ENCODE data around the gene SIRT2. TPM values are rescaled to one million over a fixed set of nuclear protein-coding genes. Genes with fewer than 3 reads are reported as not detected.
"Not testable (repeated sequence)": the region's sequence is repeated elsewhere in the genome, so short reads cannot be mapped to it uniquely, and the experiment has no call there.

SIRT2 gene
- total RNA-seq, 6 experiments from 2014 or later = 34.9 to 36.4 (median 35.6) TPM

DNA sequence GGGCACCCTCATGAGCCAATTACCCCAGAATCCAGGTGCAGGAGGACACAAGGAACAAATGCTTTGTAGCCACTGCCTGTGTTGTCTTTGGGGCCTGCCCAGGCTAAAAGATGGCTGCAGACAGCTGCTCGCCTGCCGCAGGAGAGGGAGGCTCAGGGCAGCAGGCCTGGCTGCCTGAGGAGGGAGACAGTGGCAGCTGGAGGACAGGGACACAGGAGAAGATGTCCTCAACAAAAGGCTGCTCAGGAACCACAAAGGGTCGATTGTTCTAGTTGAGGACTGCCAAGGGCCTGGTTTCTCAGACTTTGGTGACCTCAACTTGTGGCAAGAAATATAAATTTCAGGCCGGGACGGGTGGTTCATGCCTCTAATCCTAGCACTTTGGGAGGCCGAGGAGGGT is 7.6 kb downstream of the SIRT2 start:
- Mint-ChIP-seq H3K4me1 (ENCODE audit: low read depth) (no peaks in the 10 kb centered on the region), H3K9me3 (no peaks in the 10 kb centered on the region), H3K4me3 (no peak overlapping the region), H3K36me3 (ENCODE audit: low read depth) (no peaks in the 10 kb centered on the region), H3K27ac (no peak overlapping the region), H3K27me3 (ENCODE audit: insufficient read depth) (no peaks in the 10 kb centered on the region)
- DNase-seq = no peak
- TF ChIP-seq CTCF (IDR thresholded peaks at IDR 0.05) = no peak

DNA sequence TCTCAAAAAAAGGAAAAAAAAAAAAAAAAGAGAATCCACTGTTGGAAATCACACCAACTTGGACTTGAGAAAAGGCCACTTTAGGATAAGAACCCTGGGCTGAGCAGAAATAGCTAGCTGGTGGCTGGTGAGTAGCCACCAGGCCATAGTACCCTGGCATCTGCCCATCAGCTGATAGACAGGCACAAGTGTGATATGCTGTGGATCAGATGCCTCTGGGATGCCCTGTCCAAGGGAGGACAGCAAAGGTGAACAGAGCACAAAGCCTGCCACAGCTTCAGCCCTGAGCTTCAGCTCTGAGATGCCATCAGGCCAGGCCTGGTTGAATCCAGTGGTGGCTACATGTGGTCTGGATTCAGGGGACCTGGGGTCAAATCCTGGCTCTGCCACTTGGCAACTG is 8.7 kb downstream of the SIRT2 start:
- Mint-ChIP-seq H3K27ac (no peak overlapping the region), H3K4me3 (no peak overlapping the region), H3K9me3 (no peaks in the 10 kb centered on the region), H3K4me1 (ENCODE audit: low read depth) (no peaks in the 10 kb centered on the region), H3K27me3 (ENCODE audit: insufficient read depth) (no peaks in the 10 kb centered on the region), H3K36me3 (ENCODE audit: low read depth) (no peaks in the 10 kb centered on the region)
- DNase-seq = no peak
- TF ChIP-seq CTCF (IDR thresholded peaks at IDR 0.05) = no peak

- no peaks in the 10 kb centered on the region for H3K36me3 Mint-ChIP-seq (ENCODE audit: low read depth)
- H3K4me1 Mint-ChIP-seq (ENCODE audit: low read depth) = no peaks in the 10 kb centered on the region
- no peak overlapping the region for H3K4me3 Mint-ChIP-seq
- DNase-seq = no peak
- peaks cover 2% of the 10 kb centered on the region; the same call in 1 of the 2 replicates for H3K27me3 Mint-ChIP-seq (ENCODE audit: insufficient read depth)
- no peak for TF ChIP-seq CTCF (IDR thresholded peaks at IDR 0.05)
- H3K27ac Mint-ChIP-seq = no peak overlapping the region
- H3K9me3 Mint-ChIP-seq = no peaks in the 10 kb centered on the region
These were observed 9.6 kb downstream of the SIRT2 start for GRCh38 chr19:38889803-38890202.

DNA sequence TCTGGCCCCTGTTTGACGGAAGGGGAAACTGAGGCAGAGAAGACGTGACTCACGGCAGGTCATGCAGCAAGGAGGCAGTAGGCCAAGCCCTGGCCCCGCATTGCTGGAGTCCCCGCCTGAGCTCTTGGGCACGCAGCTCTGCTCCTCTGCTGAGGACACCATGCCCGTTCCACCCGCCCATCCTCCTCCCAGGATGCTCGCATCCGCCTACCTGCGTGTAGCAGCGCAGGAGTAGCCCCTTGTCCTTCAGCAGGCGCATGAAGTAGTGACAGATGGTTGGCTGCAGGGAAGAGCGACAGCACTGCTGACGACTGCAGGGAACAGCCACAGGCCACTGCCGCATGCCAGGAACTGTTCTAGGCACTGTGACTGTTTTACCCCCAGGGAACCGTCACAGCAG is 10.5 kb downstream of the SIRT2 start:
- H3K27me3 Mint-ChIP-seq (ENCODE audit: insufficient read depth) = peaks cover 2% of the 10 kb centered on the region; the same call in 1 of the 2 replicates
- H3K4me1 Mint-ChIP-seq (ENCODE audit: low read depth) = no peaks in the 10 kb centered on the region
- no peaks in the 10 kb centered on the region for H3K9me3 Mint-ChIP-seq
- no peak for TF ChIP-seq CTCF (IDR thresholded peaks at IDR 0.05)
- DNase-seq = no peak
- no peak overlapping the region for H3K4me3 Mint-ChIP-seq
- H3K36me3 Mint-ChIP-seq (ENCODE audit: low read depth) = no peaks in the 10 kb centered on the region
- no peak overlapping the region for H3K27ac Mint-ChIP-seq

GRCh38 chr19:38884691-38885090 is 14.7 kb downstream of the SIRT2 start:
- not testable (repeated sequence) for H3K36me3 Mint-ChIP-seq (ENCODE audit: low read depth); H3K9me3 Mint-ChIP-seq; H3K27ac Mint-ChIP-seq; H3K4me3 Mint-ChIP-seq; H3K27me3 Mint-ChIP-seq (ENCODE audit: insufficient read depth); DNase-seq; H3K4me1 Mint-ChIP-seq (ENCODE audit: low read depth)

DNA sequence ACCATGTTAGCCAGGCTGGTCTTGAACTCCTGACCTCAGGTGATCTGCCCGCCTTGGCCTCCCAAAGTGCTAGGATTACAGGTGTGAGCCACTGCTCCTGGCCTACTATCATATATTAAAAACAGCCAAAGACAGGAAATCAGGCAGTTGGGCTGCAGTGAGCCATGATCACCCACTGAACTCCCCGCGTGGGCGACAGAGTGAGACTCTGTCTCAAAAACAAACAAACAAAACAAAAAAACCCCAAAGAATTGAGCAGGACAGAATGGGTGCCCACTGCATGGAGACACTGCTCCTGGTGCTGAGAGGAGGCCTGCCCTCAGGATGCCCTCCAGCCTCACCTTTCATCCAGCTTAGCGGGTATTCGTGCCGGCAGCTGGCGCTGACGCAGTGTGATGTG is 16.1 kb downstream of the SIRT2 start:
- no peaks in the 10 kb centered on the region for H3K9me3 Mint-ChIP-seq

More for the DNA sequence above, 16.1 kb downstream of the SIRT2 start:
- peaks cover 2% of the 10 kb centered on the region; the same call in 1 of the 2 replicates for H3K27me3 Mint-ChIP-seq (ENCODE audit: insufficient read depth)
- no peaks in the 10 kb centered on the region for H3K36me3 Mint-ChIP-seq (ENCODE audit: low read depth)
- DNase-seq = no peak
- H3K4me3 Mint-ChIP-seq = no peak overlapping the region
- TF ChIP-seq CTCF (IDR thresholded peaks at IDR 0.05) = no peak
- no peaks in the 10 kb centered on the region for H3K4me1 Mint-ChIP-seq (ENCODE audit: low read depth)
- H3K27ac Mint-ChIP-seq = no peak overlapping the region

Data from HFFc6 (cell line).